Karpas-422 (cell line): ENCODE results near the gene EPM2A. TPM values are rescaled to one million over a fixed set of nuclear protein-coding genes. Genes with fewer than 3 reads are reported as not detected.
"Not testable (repeated sequence)": the region's sequence is repeated elsewhere in the genome, so short reads cannot be mapped to it uniquely, and the experiment has no call there.

Source experiments
- DNase-seq: peaks from one replicate; pipeline ENCODE4 v3.0.0-alpha.2; 2015
- H2AFZ ChIP-seq: fragments of 200-600 bp; sonication (generic); 2 replicates; pipeline ENCODE4 v1.6.1; 2014; ENCODE audit warnings: antibody characterized with exemption, low read length, mixed read lengths
- H3K27ac ChIP-seq: fragments of 200-600 bp; sonication (generic); 2 replicates; pipeline ENCODE4 v1.5.1; 2014; ENCODE audit warnings: mild to moderate bottlenecking, low read length, moderate library complexity
- H3K27me3 ChIP-seq: fragments of 200-600 bp; sonication (generic); 2 replicates; pipeline ENCODE4 v1.6.1; 2014; ENCODE audit warnings: low read length, mixed read lengths
- H3K36me3 ChIP-seq: fragments of 200-600 bp; sonication (generic); 2 replicates; pipeline ENCODE4 v1.6.1; 2014; ENCODE audit warnings: low read length, mixed read lengths; ENCODE audit not compliant: insufficient read depth
- H3K4me1 ChIP-seq: fragments of 200-600 bp; sonication (generic); 2 replicates; pipeline ENCODE4 v1.6.1; 2014; ENCODE audit warnings: mild to moderate bottlenecking, low read length, mixed read lengths
- H3K4me2 ChIP-seq: fragments of 200-600 bp; sonication (generic); 2 replicates; pipeline ENCODE4 v1.6.1; 2014; ENCODE audit warnings: low read length, low read depth, mild to moderate bottlenecking; ENCODE audit not compliant: poor library complexity, severe bottlenecking
- H3K4me3 ChIP-seq: fragments of 200-600 bp; sonication (generic); 2 replicates; pipeline ENCODE4 v1.5.1; 2014; ENCODE audit warnings: mild to moderate bottlenecking, antibody characterized with exemption, low read length, mixed read lengths
- H3K79me2 ChIP-seq: fragments of 200-600 bp; sonication (generic); 2 replicates; pipeline ENCODE4 v1.6.1; 2014; ENCODE audit warnings: mild to moderate bottlenecking, low read length, mixed read lengths
- H3K9ac ChIP-seq: fragments of 200-600 bp; sonication (generic); 2 replicates; pipeline ENCODE4 v1.6.0; 2014; ENCODE audit warnings: low read length
- H3K9me2 ChIP-seq: fragments of 200-600 bp; sonication (generic), shearing (Covaris generic); replicated peaks from 2 replicates; pipeline ENCODE4 v1.6.0; 2014; ENCODE audit warnings: mild to moderate bottlenecking, low read length, moderate library complexity; ENCODE audit not compliant: insufficient read depth
- H3K9me3 ChIP-seq: fragments of 300-700, 200-600 bp; sonication (generic); 2 replicates; pipeline ENCODE4 v1.6.1; 2014; ENCODE audit warnings: low read length, mixed read lengths
- H4K20me1 ChIP-seq: fragments of 200-600 bp; sonication (generic); 2 replicates; pipeline ENCODE4 v1.6.1; 2014; ENCODE audit warnings: mild to moderate bottlenecking, antibody characterized with exemption, low read length, low read depth; ENCODE audit not compliant: insufficient read depth
- total RNA-seq: library from RNA; depleted of rRNA; stranded (reverse); fragments of >200 nt; shearing (Covaris generic); gene quantifications from 2 replicates; pipeline ENCODE4 v1.2.3, GENCODE V29; 2014; ENCODE audit warnings: low replicate concordance

EPM2A gene
- total RNA-seq, 1 experiment from 2014 or later: 10.5 TPM

DNA sequence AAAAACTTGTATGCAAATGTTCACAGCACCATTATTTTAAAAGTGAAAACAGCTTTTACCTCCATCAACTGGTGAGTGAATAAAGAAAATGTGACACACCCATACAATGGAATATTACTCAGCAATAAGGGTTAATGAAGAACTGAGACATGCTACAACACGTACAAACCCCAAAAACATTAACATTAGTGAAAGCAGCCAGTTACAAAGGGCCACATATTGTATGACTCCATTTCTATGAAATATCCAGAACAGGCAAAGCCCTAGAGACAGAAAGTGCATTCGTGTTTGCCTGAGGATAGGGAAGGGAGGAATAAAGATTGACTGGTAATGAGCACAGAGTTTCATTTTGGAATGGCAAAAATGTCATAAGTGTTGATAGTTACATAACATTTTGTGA, 21.5 kb downstream of the EPM2A start:
- H3K27ac ChIP-seq: no peak overlapping the region
- no peaks in the 10 kb centered on the region for H3K9me2 ChIP-seq
- H4K20me1 ChIP-seq: no peaks in the 10 kb centered on the region
- no peak overlapping the region for H3K4me2 ChIP-seq
- H3K27me3 ChIP-seq: no peaks in the 10 kb centered on the region
- no peaks in the 10 kb centered on the region for H3K79me2 ChIP-seq
- no peaks in the 10 kb centered on the region for H3K4me1 ChIP-seq
- DNase-seq: no peak
- H2AFZ ChIP-seq: no peak overlapping the region
- H3K36me3 ChIP-seq: peaks cover 3% of the 10 kb centered on the region; the same call in 1 of the 2 replicates
- H3K9ac ChIP-seq: no peak overlapping the region
- no peak overlapping the region for H3K4me3 ChIP-seq
- H3K9me3 ChIP-seq: peaks cover 3% of the 10 kb centered on the region; the same call in 1 of the 2 replicates

DNA sequence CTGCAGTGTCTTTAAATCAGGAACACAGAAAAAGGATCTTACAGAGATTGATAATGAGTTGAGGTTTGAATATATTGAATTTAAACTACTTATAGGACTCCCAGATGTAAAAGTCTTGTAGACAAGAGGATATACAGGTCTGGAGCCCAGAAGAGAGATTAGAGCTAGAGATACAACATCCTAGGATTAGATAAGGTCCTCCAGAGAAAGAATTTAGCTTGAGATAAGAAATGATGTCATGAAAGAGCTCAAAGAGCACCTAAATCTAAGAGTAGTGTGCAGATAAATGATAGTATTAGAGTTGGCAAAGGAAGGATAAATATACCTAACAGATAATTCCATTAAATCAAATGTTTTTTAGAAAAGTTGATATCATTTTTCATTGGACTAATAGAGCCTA, 23.9 kb downstream of the EPM2A start:
- H3K4me1 ChIP-seq: no peaks in the 10 kb centered on the region
- H2AFZ ChIP-seq: no peak overlapping the region
- H3K4me3 ChIP-seq: no peak overlapping the region
- no peak overlapping the region for H3K9ac ChIP-seq
- no peaks in the 10 kb centered on the region for H3K79me2 ChIP-seq
- peaks cover 3% of the 10 kb centered on the region; the same call in 1 of the 2 replicates for H3K36me3 ChIP-seq
- H3K27ac ChIP-seq: no peak overlapping the region
- H3K4me2 ChIP-seq: no peak overlapping the region
- no peaks in the 10 kb centered on the region for H3K27me3 ChIP-seq
- peaks cover 3% of the 10 kb centered on the region; the same call in 1 of the 2 replicates for H3K9me3 ChIP-seq
- H4K20me1 ChIP-seq: no peaks in the 10 kb centered on the region
- DNase-seq: no peak
- no peaks in the 10 kb centered on the region for H3K9me2 ChIP-seq

DNA sequence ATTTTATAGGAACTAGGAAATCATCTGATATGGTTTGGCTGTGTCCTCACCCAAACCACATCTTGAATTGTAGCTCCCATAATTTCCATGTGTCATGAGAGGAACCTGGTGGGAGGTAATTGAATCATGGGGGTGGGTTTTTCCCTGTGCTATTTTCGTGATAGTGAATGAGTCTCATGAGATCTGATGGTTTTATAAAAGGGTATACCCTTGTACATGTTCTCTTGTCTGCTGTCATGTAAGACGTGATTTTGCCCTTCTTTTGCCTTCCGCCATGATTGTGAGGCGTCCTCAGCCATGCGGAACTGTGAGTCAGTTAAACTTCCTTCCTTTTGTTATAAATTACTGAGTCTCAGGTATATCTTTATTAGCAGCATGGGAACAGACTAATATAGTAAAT, 27.9 kb downstream of the EPM2A start:
- Histone ChIP-seq H3K9ac (no peak overlapping the region), H4K20me1 (no peaks in the 10 kb centered on the region), H3K4me3 (no peak overlapping the region), H3K9me3 (no peaks in the 10 kb centered on the region), H3K79me2 (no peaks in the 10 kb centered on the region), H3K27ac (no peak overlapping the region), H3K4me2 (no peak overlapping the region), H3K9me2 (no peaks in the 10 kb centered on the region), H3K36me3 (no peaks in the 10 kb centered on the region), H3K27me3 (no peaks in the 10 kb centered on the region), H2AFZ (no peak overlapping the region), H3K4me1 (no peaks in the 10 kb centered on the region)
- no peak for DNase-seq

DNA sequence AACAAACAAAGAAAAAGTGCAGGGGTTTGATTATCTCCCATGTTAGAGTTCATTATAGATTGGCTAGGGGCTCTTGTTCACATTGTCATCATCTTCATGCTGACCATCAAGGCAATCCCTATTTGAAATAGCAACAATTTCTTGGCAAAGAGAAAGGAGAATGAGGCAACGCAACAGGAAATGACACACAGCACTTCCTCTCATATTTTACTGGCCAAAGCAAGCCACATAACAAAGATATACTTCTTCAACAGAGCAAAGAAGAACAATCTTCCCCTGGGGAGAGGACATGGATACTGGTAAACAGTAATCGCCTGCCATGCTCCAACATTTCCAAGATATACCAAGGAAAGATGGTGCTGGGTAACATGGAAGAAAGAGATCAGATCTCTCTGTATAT, 29.8 kb downstream of the EPM2A start:
- Histone ChIP-seq H3K79me2 (no peaks in the 10 kb centered on the region), H3K9me3 (no peaks in the 10 kb centered on the region), H3K4me3 (no peak overlapping the region), H3K36me3 (no peaks in the 10 kb centered on the region), H3K4me1 (peaks cover 2% of the 10 kb centered on the region; the same call in 1 of the 2 replicates), H4K20me1 (no peaks in the 10 kb centered on the region), H3K27me3 (no peaks in the 10 kb centered on the region), H3K9ac (no peak overlapping the region), H3K4me2 (no peak overlapping the region), H3K9me2 (no peaks in the 10 kb centered on the region), H2AFZ (no peak overlapping the region), H3K27ac (no peak overlapping the region)
- no peak for DNase-seq

DNA sequence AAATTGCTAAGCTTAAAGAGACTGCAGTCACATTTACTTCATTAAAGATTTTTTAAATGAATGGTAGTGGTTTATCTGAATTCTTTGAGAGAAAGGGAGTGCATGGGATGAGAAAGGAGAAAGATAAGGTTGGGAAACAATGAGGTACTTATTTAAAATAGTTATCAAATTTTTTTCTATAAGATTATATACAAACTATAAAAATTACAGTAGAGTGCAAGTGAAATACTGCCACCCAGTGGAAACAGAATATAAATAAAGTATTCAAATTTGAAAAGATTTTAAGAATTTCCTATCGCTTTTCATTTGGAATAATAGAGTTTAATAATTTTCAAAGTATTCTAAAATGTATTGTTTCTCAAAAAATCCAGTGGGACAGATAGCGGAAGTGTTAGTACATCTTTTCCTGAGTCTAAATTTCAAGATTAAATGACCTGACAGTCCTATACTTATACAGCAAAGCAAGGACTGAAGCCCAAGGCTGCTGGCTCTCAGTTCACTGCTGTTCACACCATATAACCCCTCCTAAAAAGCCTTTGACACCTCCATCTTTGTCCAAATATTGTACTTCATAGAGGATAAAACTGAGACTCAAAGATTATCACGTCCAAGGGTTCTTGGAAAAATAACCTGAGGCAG, 31.1 kb downstream of the EPM2A start:
- DNase-seq: peak; percentile 58
- no peak overlapping the region for H3K4me2 ChIP-seq
- H3K4me3 ChIP-seq: no peak overlapping the region
- no peak overlapping the region for H3K9ac ChIP-seq
- H3K36me3 ChIP-seq: no peaks in the 10 kb centered on the region
- no peak overlapping the region for H3K27ac ChIP-seq
- no peaks in the 10 kb centered on the region for H3K27me3 ChIP-seq
- H3K4me1 ChIP-seq: peaks cover 6% of the 10 kb centered on the region; the same call in 1 of the 2 replicates
- H3K9me2 ChIP-seq: no peaks in the 10 kb centered on the region
- no peaks in the 10 kb centered on the region for H3K79me2 ChIP-seq
- H2AFZ ChIP-seq: no peak overlapping the region
- H4K20me1 ChIP-seq: no peaks in the 10 kb centered on the region
- H3K9me3 ChIP-seq: no peaks in the 10 kb centered on the region

DNA sequence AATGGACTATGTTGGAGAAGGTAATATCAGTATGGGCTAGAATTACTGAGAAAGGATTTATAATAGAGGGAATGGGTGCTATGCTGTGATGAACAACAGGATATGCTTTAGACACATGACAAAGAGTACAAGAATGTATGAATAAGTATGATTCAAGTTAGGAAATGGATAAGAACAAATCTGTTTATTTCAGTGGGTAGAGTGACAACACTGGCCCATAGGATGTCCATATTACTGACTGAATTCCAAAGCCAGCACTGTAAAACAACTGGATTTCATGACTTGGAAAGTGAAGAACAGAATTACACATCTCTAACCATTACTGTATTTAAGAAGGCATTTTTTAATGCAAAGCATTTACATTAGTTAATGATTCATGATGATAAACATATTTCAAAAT, 35.9 kb downstream of the EPM2A start:
- H3K9ac ChIP-seq: no peak overlapping the region
- H3K9me3 ChIP-seq: no peaks in the 10 kb centered on the region
- H4K20me1 ChIP-seq: peaks cover 5% of the 10 kb centered on the region; the same call in 1 of the 2 replicates
- H3K27me3 ChIP-seq: no peaks in the 10 kb centered on the region
- DNase-seq: no peak
- no peaks in the 10 kb centered on the region for H3K36me3 ChIP-seq
- H3K9me2 ChIP-seq: no peaks in the 10 kb centered on the region
- H3K4me3 ChIP-seq: no peak overlapping the region
- peaks cover 6% of the 10 kb centered on the region; the same call in 1 of the 2 replicates for H3K4me1 ChIP-seq
- no peak overlapping the region for H3K4me2 ChIP-seq
- H3K27ac ChIP-seq: no peak overlapping the region
- no peak overlapping the region for H2AFZ ChIP-seq
- H3K79me2 ChIP-seq: no peaks in the 10 kb centered on the region

DNA sequence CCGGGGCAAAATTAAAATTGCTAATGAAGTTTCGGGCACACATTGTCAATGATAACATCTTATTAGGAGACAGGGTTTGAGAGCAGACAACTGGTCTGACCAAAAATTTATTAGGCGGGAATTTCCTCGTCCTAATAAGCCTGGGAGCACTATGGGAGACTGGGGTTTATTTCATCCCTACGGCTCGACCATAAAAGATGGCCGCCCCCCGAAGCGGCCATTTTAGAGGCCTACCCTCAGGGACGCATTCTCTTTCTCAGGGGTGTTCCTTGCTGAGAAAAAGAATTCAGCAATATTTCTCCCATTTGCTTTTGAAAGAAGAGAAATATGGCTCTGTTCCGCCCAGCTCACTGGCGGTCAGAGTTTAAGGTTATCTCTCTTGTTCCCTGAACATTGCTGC, 37.9 kb downstream of the EPM2A start:
- not testable (repeated sequence) for H3K36me3 ChIP-seq, H3K27me3 ChIP-seq, H4K20me1 ChIP-seq, H2AFZ ChIP-seq, H3K27ac ChIP-seq, H3K4me2 ChIP-seq, H3K9me2 ChIP-seq, DNase-seq, H3K4me1 ChIP-seq, H3K79me2 ChIP-seq, H3K9me3 ChIP-seq, H3K9ac ChIP-seq, H3K4me3 ChIP-seq

DNA sequence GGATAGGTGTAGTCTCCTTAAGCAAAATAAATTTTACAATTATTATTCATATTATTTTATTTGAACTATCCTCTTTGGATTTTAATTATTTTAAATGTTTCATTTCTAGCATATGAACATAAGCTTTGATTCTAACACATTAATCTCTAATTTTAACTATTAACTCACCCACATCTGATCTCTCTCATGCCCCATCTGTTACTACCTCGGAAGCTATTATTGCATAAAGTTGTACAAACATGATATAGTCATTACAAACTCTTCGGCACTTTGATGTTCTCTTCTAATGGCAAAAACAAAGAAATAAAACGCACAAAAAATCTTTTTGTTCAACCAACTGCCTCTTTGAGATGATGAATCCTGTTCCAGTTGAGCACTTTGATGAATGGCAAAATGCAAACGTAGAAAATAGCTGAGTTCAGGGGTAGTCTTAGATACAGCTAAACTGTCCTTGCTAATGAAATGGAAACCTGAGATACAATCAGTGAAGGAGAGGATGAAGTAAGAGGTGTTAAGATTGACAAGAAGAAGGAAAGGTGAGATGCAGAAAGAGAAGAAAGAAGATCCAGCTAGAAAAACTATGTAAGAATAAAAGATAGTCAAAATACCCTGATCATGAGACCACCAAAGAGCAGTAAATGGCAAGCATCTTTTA, 41.1 kb downstream of the EPM2A start:
- no peaks in the 10 kb centered on the region for H3K9me3 ChIP-seq
- H3K27me3 ChIP-seq: no peaks in the 10 kb centered on the region
- no peaks in the 10 kb centered on the region for H3K9me2 ChIP-seq
- no peaks in the 10 kb centered on the region for H3K36me3 ChIP-seq
- H3K27ac ChIP-seq: no peak overlapping the region
- no peaks in the 10 kb centered on the region for H3K4me1 ChIP-seq
- H4K20me1 ChIP-seq: peaks cover 8% of the 10 kb centered on the region; the same call in 1 of the 2 replicates
- H2AFZ ChIP-seq: no peak overlapping the region
- H3K79me2 ChIP-seq: no peaks in the 10 kb centered on the region
- no peak overlapping the region for H3K4me2 ChIP-seq
- no peak for DNase-seq
- H3K9ac ChIP-seq: no peak overlapping the region
- H3K4me3 ChIP-seq: no peak overlapping the region
